ENCODE data around the gene CFAP45.
A peak's percentile ranks its signal among the peaks of the same experiment; 100 is the strongest.

CFAP45 gene

GRCh38 chr1:159900086-159900680 lies at the start of gene CFAP45:
Gene CFAP45 (minus strand): TSS chr1:159900165. CDS start chr1:159900098, 67 bp downstream.
- DNase-seq (ENCODE audit: low spot score): peak; percentile 20

- no peak for DNase-seq (ENCODE audit: low spot score)
Measured at GRCh38 chr1:159949123-159949522, 49.2 kb upstream of the CFAP45 start.

- no peak for DNase-seq (ENCODE audit: low spot score)
Measured at GRCh38 chr1:159947942-159948341, 48.0 kb upstream of the CFAP45 start.

- DNase-seq (ENCODE audit: low spot score): no peak
Measured at GRCh38 chr1:159946242-159947187, 46.5 kb upstream of the CFAP45 start.

- DNase-seq (ENCODE audit: low spot score): peak; percentile 86
Measured at GRCh38 chr1:159945483-159946241, 45.7 kb upstream of the CFAP45 start, which contains the start of gene IGSF9. Gene IGSF9 (minus strand): TSS chr1:159945613. CDS start chr1:159943454, 2,159 bp downstream.

GRCh38 chr1:159944623-159945455 lies 44.9 kb upstream of the CFAP45 start:
- no peak for DNase-seq (ENCODE audit: low spot score)

GRCh38 chr1:159943908-159944622 lies 44.1 kb upstream of the CFAP45 start:
- no peak for DNase-seq (ENCODE audit: low spot score)

- DNase-seq (ENCODE audit: low spot score): no peak
Measured at GRCh38 chr1:159943278-159943640, 43.3 kb upstream of the CFAP45 start.

GRCh38 chr1:159942632-159943277 lies 42.8 kb upstream of the CFAP45 start:
- DNase-seq (ENCODE audit: low spot score): no peak

GRCh38 chr1:159941591-159942560 lies 41.9 kb upstream of the CFAP45 start:
- no peak for DNase-seq (ENCODE audit: low spot score)

- no peak for DNase-seq (ENCODE audit: low spot score)
Measured at GRCh38 chr1:159941141-159941540, 41.2 kb upstream of the CFAP45 start.

GRCh38 chr1:159940006-159940620 lies 40.1 kb upstream of the CFAP45 start:
- DNase-seq (ENCODE audit: low spot score): no peak

- no peak for DNase-seq (ENCODE audit: low spot score)
Measured at GRCh38 chr1:159939678-159940002, 39.7 kb upstream of the CFAP45 start.

GRCh38 chr1:159938905-159939677 lies 39.1 kb upstream of the CFAP45 start:
- DNase-seq (ENCODE audit: low spot score): no peak

GRCh38 chr1:159938211-159938852 lies 38.4 kb upstream of the CFAP45 start:
- no peak for DNase-seq (ENCODE audit: low spot score)

GRCh38 chr1:159937054-159937750 lies 37.2 kb upstream of the CFAP45 start:
- DNase-seq (ENCODE audit: low spot score): no peak
